ENCODE results near the gene STK35. TPM values are rescaled to one million over a fixed set of nuclear protein-coding genes. Genes with fewer than 3 reads are reported as not detected.

The STK35 gene
- total RNA-seq, 3 donors from 2014 or later (not counting 1 experiment from before 2014, with no cell fraction given) = 18.7 to 24.5 (median 21.9) TPM

DNA sequence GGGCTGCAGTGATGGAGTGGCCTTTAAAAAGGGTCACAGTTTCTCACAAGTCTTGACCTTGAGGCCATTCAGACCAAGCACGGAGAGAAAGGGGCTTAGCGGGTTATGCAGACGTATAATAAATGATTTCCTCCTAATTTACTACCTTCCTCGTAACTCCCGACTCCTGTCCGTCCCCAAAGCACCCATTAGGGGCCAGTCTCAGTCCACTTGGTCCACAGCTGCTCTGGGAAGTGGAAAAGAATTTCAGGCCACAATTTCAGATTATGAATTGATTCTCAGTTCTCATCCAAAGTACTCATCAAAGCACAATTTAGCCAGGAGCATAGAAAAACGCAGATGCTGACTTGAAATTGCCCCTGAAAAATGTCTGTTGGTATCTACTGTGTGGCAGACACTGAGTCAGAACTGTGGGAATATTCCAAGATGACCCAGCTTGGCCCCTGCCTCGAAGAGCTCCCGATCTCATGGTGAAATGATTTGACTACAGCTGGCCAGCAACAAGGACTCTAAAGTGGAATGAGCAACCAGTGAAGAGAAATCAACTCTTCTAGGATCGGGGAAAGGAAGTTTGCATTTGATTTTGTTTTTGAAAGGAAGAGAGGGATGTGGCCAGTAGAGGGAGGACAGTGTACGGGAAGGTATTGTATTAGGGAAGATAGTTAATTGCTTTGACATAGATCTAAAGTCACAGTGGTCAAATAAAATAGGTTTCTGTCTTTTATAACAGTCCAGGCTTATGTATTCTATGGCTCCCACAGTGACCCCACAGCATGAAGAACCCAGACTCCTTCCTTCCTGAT lies 15.2 kb upstream of the STK35 start:
- Histone ChIP-seq H3K4me3 (ENCODE audit: low read length) (no peak overlapping the region), H3K27me3 (ENCODE audit: control insufficient read depth, insufficient read depth, low read length) (peaks cover 4% of the 10 kb centered on the region), H3K9me3 (ENCODE audit: control insufficient read depth, insufficient read depth, low read length) (no peaks in the 10 kb centered on the region), H3K27ac (ENCODE audit: low read length) (no peak overlapping the region), H3K36me3 (ENCODE audit: control insufficient read depth, insufficient read depth, low read length) (no peaks in the 10 kb centered on the region), H3K4me1 (ENCODE audit: control insufficient read depth, insufficient read depth, low read length) (no peaks in the 10 kb centered on the region)
- TF ChIP-seq, protein P1, sequence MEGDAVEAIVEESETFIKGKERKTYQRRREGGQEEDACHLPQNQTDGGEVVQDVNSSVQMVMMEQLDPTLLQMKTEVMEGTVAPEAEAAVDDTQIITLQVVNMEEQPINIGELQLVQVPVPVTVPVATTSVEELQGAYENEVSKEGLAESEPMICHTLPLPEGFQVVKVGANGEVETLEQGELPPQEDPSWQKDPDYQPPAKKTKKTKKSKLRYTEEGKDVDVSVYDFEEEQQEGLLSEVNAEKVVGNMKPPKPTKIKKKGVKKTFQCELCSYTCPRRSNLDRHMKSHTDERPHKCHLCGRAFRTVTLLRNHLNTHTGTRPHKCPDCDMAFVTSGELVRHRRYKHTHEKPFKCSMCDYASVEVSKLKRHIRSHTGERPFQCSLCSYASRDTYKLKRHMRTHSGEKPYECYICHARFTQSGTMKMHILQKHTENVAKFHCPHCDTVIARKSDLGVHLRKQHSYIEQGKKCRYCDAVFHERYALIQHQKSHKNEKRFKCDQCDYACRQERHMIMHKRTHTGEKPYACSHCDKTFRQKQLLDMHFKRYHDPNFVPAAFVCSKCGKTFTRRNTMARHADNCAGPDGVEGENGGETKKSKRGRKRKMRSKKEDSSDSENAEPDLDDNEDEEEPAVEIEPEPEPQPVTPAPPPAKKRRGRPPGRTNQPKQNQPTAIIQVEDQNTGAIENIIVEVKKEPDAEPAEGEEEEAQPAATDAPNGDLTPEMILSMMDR (IDR thresholded peaks at IDR 0.05) = no peak
- Mint-ChIP-seq H3K27me3 (ENCODE audit: low read depth in 2 of 2) (peaks cover 29 to 56% of the 10 kb centered on the region in 2 donors), H3K27ac (no peak overlapping the region), H3K9me3 (no peaks in the 10 kb centered on the region), H3K4me1 (no peaks in the 10 kb centered on the region), H3K36me3 (no peaks in the 10 kb centered on the region), H3K4me3 (no peak overlapping the region)
- intact Hi-C loops (cut with micrococcal nuclease) = no loop called here
- ATAC-seq (no peak), DNase-seq (no peak)
- WGBS (ENCODE audit: insufficient coverage) = 83% methylated on average over 11 of the region's 11 CpGs

- intact Hi-C loops (cut with micrococcal nuclease) = no loop called here
- Mint-ChIP-seq H3K27ac (no peak overlapping the region), H3K36me3 (no peaks in the 10 kb centered on the region), H3K4me1 (no peaks in the 10 kb centered on the region), H3K4me3 (no peak overlapping the region), H3K9me3 (no peaks in the 10 kb centered on the region), H3K27me3 (ENCODE audit: low read depth in 2 of 2) (peaks cover 29 to 50% of the 10 kb centered on the region in 2 donors)
- WGBS (ENCODE audit: insufficient coverage) = 75% methylated on average over 2 of the region's 2 CpGs
- Histone ChIP-seq H3K27me3 (ENCODE audit: control insufficient read depth, insufficient read depth, low read length) (peaks cover 4% of the 10 kb centered on the region), H3K9me3 (ENCODE audit: control insufficient read depth, insufficient read depth, low read length) (no peaks in the 10 kb centered on the region), H3K36me3 (ENCODE audit: control insufficient read depth, insufficient read depth, low read length) (no peaks in the 10 kb centered on the region), H3K4me1 (ENCODE audit: control insufficient read depth, insufficient read depth, low read length) (no peaks in the 10 kb centered on the region), H3K4me3 (ENCODE audit: low read length) (no peak overlapping the region), H3K27ac (ENCODE audit: low read length) (no peak overlapping the region)
- DNase-seq = no peak
- TF ChIP-seq, protein P1 (IDR thresholded peaks at IDR 0.05) = no peak
- no peak for ATAC-seq
Measured at GRCh38 chr20:2086980-2087377, 14.6 kb upstream of the STK35 start.

GRCh38 chr20:2088891-2089290 lies 12.7 kb upstream of the STK35 start:
- Mint-ChIP-seq H3K36me3 (no peaks in the 10 kb centered on the region), H3K9me3 (no peaks in the 10 kb centered on the region), H3K27ac (no peak overlapping the region), H3K4me1 (no peaks in the 10 kb centered on the region), H3K4me3 (no peak overlapping the region), H3K27me3 (ENCODE audit: low read depth in 2 of 2) (peaks cover 38 to 60% of the 10 kb centered on the region in 2 donors)
- no peaks in the 10 kb centered on the region for H3K36me3 ChIP-seq (ENCODE audit: control insufficient read depth, insufficient read depth, low read length)
- no peak for DNase-seq
- H3K4me3 ChIP-seq (ENCODE audit: low read length) = no peak overlapping the region
- TF ChIP-seq, protein P1 (IDR thresholded peaks at IDR 0.05) = no peak
- no peaks in the 10 kb centered on the region for H3K4me1 ChIP-seq (ENCODE audit: control insufficient read depth, insufficient read depth, low read length)
- 80% methylated on average over 2 of the region's 2 CpGs for WGBS (ENCODE audit: insufficient coverage)
- ATAC-seq = no peak
- peaks cover 13% of the 10 kb centered on the region for H3K27me3 ChIP-seq (ENCODE audit: control insufficient read depth, insufficient read depth, low read length)
- no peaks in the 10 kb centered on the region for H3K9me3 ChIP-seq (ENCODE audit: control insufficient read depth, insufficient read depth, low read length)
- intact Hi-C loops (cut with micrococcal nuclease) = no loop called here
- H3K27ac ChIP-seq (ENCODE audit: low read length) = no peak overlapping the region

DNA sequence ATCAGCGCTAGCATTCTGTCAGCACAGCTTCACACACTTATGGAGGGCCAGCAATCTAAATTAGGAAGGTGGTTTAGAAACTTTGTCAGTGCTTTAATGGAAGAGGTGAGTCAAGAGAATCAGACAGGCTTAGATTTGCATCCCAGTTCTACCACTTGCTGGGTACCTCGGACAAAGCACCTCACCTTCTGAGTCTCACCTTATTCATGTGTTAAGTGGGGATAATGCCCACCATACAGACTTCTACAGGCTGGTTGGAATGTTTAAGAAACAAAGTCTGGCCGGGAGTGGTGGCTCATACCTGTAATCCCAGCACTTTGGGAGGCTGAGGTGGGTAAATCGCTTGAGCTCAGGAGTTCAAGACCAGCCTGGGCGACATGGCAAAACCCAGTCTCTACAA lies 12.2 kb upstream of the STK35 start:
- Histone ChIP-seq H3K4me1 (ENCODE audit: control insufficient read depth, insufficient read depth, low read length) (no peaks in the 10 kb centered on the region), H3K9me3 (ENCODE audit: control insufficient read depth, insufficient read depth, low read length) (no peaks in the 10 kb centered on the region), H3K4me3 (ENCODE audit: low read length) (no peak overlapping the region), H3K27ac (ENCODE audit: low read length) (no peak overlapping the region), H3K27me3 (ENCODE audit: control insufficient read depth, insufficient read depth, low read length) (peaks cover 13% of the 10 kb centered on the region), H3K36me3 (ENCODE audit: control insufficient read depth, insufficient read depth, low read length) (no peaks in the 10 kb centered on the region)
- H3K27me3 Mint-ChIP-seq (ENCODE audit: low read depth in 2 of 2) = peaks cover 37 to 61% of the 10 kb centered on the region in 2 donors
- no peak for ATAC-seq
- no peak for DNase-seq
- no peaks in the 10 kb centered on the region for H3K9me3 Mint-ChIP-seq
- no peaks in the 10 kb centered on the region for H3K4me1 Mint-ChIP-seq
- TF ChIP-seq, protein P1 (IDR thresholded peaks at IDR 0.05) = no peak
- 83% methylated on average over 3 of the region's 5 CpGs for WGBS (ENCODE audit: insufficient coverage)
- H3K27ac Mint-ChIP-seq = no peak overlapping the region
- intact Hi-C loops (cut with micrococcal nuclease) = no loop called here
- no peaks in the 10 kb centered on the region for H3K36me3 Mint-ChIP-seq
- no peak overlapping the region for H3K4me3 Mint-ChIP-seq
